ENCODE results near the gene CLCA2. TPM values are rescaled to one million over a fixed set of nuclear protein-coding genes. Genes with fewer than 3 reads are reported as not detected.

CLCA2 gene
- total and polyA plus RNA-seq, 2 donors (not counting 1 experiment from before 2014, with no cell fraction given), result 1.2 to 3.5 TPM

GRCh38 chr1:86487131-86487810 is 63.3 kb downstream of the CLCA2 start:
- H3K4me3 ChIP-seq (replicated peaks in 1 of 4; ENCODE audit: control extremely low read depth in 1 of 4, insufficient read depth in 1 of 4, low read depth in 3 of 4, low read length in 4 of 4), result no peak overlapping the region
- peaks cover 2% of the 10 kb centered on the region for H3K4me1 ChIP-seq (ENCODE audit: control insufficient read depth, extremely low read depth, insufficient read depth, low read length)
- H3K4me2 ChIP-seq (ENCODE audit: extremely low read depth, insufficient read depth, low read length), result no peak overlapping the region
- H3K9me3 ChIP-seq (ENCODE audit: control insufficient read depth, insufficient read depth, low read depth, low read length), result no peaks in the 10 kb centered on the region
- H3K9ac ChIP-seq (ENCODE audit: insufficient read depth, low read length), result no peak overlapping the region
- DNase-seq (ENCODE audit: low read depth in 2 of 2), result peak; percentile 51 to 80
- TF ChIP-seq EZH2 (IDR thresholded peaks at IDR 0.05; ENCODE audit: low read length, missing control alignments), result no peak
- TF ChIP-seq, protein P1, sequence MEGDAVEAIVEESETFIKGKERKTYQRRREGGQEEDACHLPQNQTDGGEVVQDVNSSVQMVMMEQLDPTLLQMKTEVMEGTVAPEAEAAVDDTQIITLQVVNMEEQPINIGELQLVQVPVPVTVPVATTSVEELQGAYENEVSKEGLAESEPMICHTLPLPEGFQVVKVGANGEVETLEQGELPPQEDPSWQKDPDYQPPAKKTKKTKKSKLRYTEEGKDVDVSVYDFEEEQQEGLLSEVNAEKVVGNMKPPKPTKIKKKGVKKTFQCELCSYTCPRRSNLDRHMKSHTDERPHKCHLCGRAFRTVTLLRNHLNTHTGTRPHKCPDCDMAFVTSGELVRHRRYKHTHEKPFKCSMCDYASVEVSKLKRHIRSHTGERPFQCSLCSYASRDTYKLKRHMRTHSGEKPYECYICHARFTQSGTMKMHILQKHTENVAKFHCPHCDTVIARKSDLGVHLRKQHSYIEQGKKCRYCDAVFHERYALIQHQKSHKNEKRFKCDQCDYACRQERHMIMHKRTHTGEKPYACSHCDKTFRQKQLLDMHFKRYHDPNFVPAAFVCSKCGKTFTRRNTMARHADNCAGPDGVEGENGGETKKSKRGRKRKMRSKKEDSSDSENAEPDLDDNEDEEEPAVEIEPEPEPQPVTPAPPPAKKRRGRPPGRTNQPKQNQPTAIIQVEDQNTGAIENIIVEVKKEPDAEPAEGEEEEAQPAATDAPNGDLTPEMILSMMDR (conservative IDR thresholded peaks at IDR 0.05 in 1 of 2, IDR thresholded peaks at IDR 0.05 in 1 of 2; ENCODE audit: low read depth in 1 of 2, low read length in 2 of 2), result no peak
- no peaks in the 10 kb centered on the region for H3K36me3 ChIP-seq (ENCODE audit: control insufficient read depth, insufficient read depth, low read length)
- H4K20me1 ChIP-seq (ENCODE audit: control insufficient read depth, extremely low read depth, insufficient read depth, low read length), result no peaks in the 10 kb centered on the region
- H3K79me2 ChIP-seq (ENCODE audit: control insufficient read depth, insufficient read depth, low read length), result no peaks in the 10 kb centered on the region
- peak overlapping the region; percentile 10 for H2AFZ ChIP-seq (ENCODE audit: low read length)
- peak overlapping the region; percentile 26 for H3K27ac ChIP-seq (ENCODE audit: insufficient read depth, low read length)
- H3K27me3 ChIP-seq (ENCODE audit: control insufficient read depth, insufficient read depth, low read length), result no peaks in the 10 kb centered on the region

DNA sequence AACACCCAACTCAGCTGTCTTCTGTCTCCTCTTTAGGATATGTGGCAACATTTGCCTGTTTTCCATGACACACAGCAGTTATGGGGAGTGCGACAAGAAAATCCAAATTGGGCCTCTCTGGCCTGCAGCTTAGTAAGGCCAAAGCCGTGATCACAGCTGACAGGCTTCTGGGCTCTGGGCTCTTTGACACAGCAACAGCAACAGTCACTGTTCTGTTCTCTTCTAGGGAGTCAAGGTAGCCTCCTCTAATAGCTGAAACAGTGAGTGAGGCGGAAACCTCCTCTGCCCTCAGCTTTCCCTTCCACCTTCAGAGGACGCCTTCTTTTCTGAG is 63.8 kb downstream of the CLCA2 start:
- H3K79me2 ChIP-seq (ENCODE audit: control insufficient read depth, insufficient read depth, low read length), result no peaks in the 10 kb centered on the region
- H2AFZ ChIP-seq (ENCODE audit: low read length), result peak overlapping the region; percentile 10
- peak overlapping the region; percentile 26 for H3K27ac ChIP-seq (ENCODE audit: insufficient read depth, low read length)
- H3K4me3 ChIP-seq (replicated peaks in 1 of 4; ENCODE audit: control extremely low read depth in 1 of 4, insufficient read depth in 1 of 4, low read depth in 3 of 4, low read length in 4 of 4), result no peak overlapping the region
- H4K20me1 ChIP-seq (ENCODE audit: control insufficient read depth, extremely low read depth, insufficient read depth, low read length), result no peaks in the 10 kb centered on the region
- TF ChIP-seq, protein P1 (conservative IDR thresholded peaks at IDR 0.05 in 1 of 2, IDR thresholded peaks at IDR 0.05 in 1 of 2; ENCODE audit: low read depth in 1 of 2, low read length in 2 of 2), result no peak
- TF ChIP-seq EZH2 (IDR thresholded peaks at IDR 0.05; ENCODE audit: low read length, missing control alignments), result no peak
- no peak overlapping the region for H3K9ac ChIP-seq (ENCODE audit: insufficient read depth, low read length)
- DNase-seq (ENCODE audit: low read depth in 2 of 2), result no peak
- peaks cover 2% of the 10 kb centered on the region for H3K4me1 ChIP-seq (ENCODE audit: control insufficient read depth, extremely low read depth, insufficient read depth, low read length)
- H3K4me2 ChIP-seq (ENCODE audit: extremely low read depth, insufficient read depth, low read length), result no peak overlapping the region
- no peaks in the 10 kb centered on the region for H3K27me3 ChIP-seq (ENCODE audit: control insufficient read depth, insufficient read depth, low read length)
- H3K36me3 ChIP-seq (ENCODE audit: control insufficient read depth, insufficient read depth, low read length), result no peaks in the 10 kb centered on the region
- H3K9me3 ChIP-seq (ENCODE audit: control insufficient read depth, insufficient read depth, low read depth, low read length), result no peaks in the 10 kb centered on the region

DNA sequence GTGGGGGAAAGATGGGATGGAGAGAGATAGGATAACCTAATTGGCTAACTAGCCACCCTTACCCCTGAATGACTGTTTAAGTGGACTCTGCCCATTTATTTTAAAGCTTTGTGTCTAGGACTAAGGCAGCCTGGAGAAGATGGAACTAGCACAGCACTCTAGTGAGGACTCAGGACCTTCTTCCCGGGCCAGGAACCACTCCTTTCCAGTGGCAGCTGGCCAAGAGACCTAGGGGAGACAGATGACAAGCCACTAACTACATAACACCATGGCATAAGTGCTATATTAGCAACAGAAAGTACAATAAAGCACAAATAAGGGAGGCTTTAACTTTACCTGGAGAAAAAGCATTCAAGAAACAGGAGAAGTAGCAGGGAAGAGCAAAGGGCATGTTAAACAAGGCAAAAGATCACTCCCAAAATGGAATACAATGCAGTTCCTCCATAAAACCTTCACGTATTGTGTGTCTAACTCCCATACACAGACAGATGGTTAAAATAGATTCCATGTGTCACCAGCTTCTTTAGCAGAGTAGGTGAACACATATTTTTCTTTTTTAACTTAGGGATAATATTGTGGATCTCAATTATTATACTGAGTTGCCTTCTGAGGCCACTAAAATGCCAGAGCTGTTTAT is 65.4 kb downstream of the CLCA2 start:
- H3K79me2 ChIP-seq (ENCODE audit: control insufficient read depth, insufficient read depth, low read length), result no peaks in the 10 kb centered on the region
- TF ChIP-seq, protein P1 (conservative IDR thresholded peaks at IDR 0.05 in 1 of 2, IDR thresholded peaks at IDR 0.05 in 1 of 2; ENCODE audit: low read depth in 1 of 2, low read length in 2 of 2), result no peak
- TF ChIP-seq EZH2 (IDR thresholded peaks at IDR 0.05; ENCODE audit: low read length, missing control alignments), result no peak
- H3K4me1 ChIP-seq (ENCODE audit: control insufficient read depth, extremely low read depth, insufficient read depth, low read length), result peaks cover 2% of the 10 kb centered on the region
- no peaks in the 10 kb centered on the region for H4K20me1 ChIP-seq (ENCODE audit: control insufficient read depth, extremely low read depth, insufficient read depth, low read length)
- H3K4me3 ChIP-seq (replicated peaks in 1 of 4; ENCODE audit: control extremely low read depth in 1 of 4, insufficient read depth in 1 of 4, low read depth in 3 of 4, low read length in 4 of 4), result no peak overlapping the region
- H3K27me3 ChIP-seq (ENCODE audit: control insufficient read depth, insufficient read depth, low read length), result no peaks in the 10 kb centered on the region
- H3K9ac ChIP-seq (ENCODE audit: insufficient read depth, low read length), result no peak overlapping the region
- no peak for DNase-seq (ENCODE audit: low read depth in 2 of 2)
- no peaks in the 10 kb centered on the region for H3K36me3 ChIP-seq (ENCODE audit: control insufficient read depth, insufficient read depth, low read length)
- no peak overlapping the region for H3K27ac ChIP-seq (ENCODE audit: insufficient read depth, low read length)
- H3K4me2 ChIP-seq (ENCODE audit: extremely low read depth, insufficient read depth, low read length), result no peak overlapping the region
- no peaks in the 10 kb centered on the region for H3K9me3 ChIP-seq (ENCODE audit: control insufficient read depth, insufficient read depth, low read depth, low read length)
- no peak overlapping the region for H2AFZ ChIP-seq (ENCODE audit: low read length)
